Measurements from ENCODE around the gene CCDC188. TPM values are rescaled to one million over a fixed set of nuclear protein-coding genes. Genes with fewer than 3 reads are reported as not detected.
A peak's percentile ranks its signal among the peaks of the same experiment; 100 is the strongest.

Gene CCDC188
- total and polyA plus RNA-seq, 2 of the 8 experiments (the other 6 are each of a cell fraction or from before 2014, with no cell fraction given): not detected

- DNase-seq (ENCODE audit: low read depth in 1 of 2, low spot score in 2 of 2) (no peak), FAIRE-seq (no peak)
- Histone ChIP-seq H2BK12ac (ENCODE audit: low read depth, low read length) (no peak overlapping the region), H3K4ac (replicated peaks; ENCODE audit: insufficient read length, low read depth, low read length) (no peak overlapping the region), H3K9me3 (ENCODE audit: insufficient read depth in 2 of 2, low read depth in 1 of 2, low read length in 1 of 2) (no peaks in the 10 kb centered on the region), H2BK20ac (ENCODE audit: low read length) (no peak overlapping the region), H3K56ac (replicated peaks; ENCODE audit: insufficient read length, low read depth, low read length) (no peak overlapping the region), H3K27ac (ENCODE audit: low read depth, low read length) (no peak overlapping the region), H4K20me1 (replicated peaks in 1 of 2; ENCODE audit: control insufficient read depth in 1 of 2, insufficient read depth in 2 of 2, low read length in 2 of 2) (peaks cover 21 to 49% of the 10 kb centered on the region in 2 experiments), H3K27me3 (replicated peaks in 1 of 4; ENCODE audit: control insufficient read depth in 3 of 4, extremely low read depth in 1 of 4, insufficient read depth in 3 of 4, low read length in 3 of 4) (no peaks in the 10 kb centered on the region), H4K5ac (ENCODE audit: insufficient read length, low read depth, low read length) (no peak overlapping the region), H2BK15ac (ENCODE audit: low read length) (no peak overlapping the region), H4K91ac (replicated peaks; ENCODE audit: insufficient read length, low read length) (no peak overlapping the region), H3K4me3 (ENCODE audit: extremely low read depth in 1 of 4, insufficient read depth in 2 of 4, low read depth in 3 of 4, low read length in 4 of 4) (no peak overlapping the region), H3K14ac (ENCODE audit: insufficient read length) (no peak overlapping the region), H3K36me3 (ENCODE audit: control insufficient read depth in 2 of 4, insufficient read depth in 4 of 4, low read length in 3 of 4) (peaks cover 60 to 84% (median 67%) of the 10 kb centered on the region in 4 experiments), H4K8ac (ENCODE audit: extremely low read depth, insufficient read depth, low read length) (no peak overlapping the region), H3K9ac (replicated peaks in 1 of 4; ENCODE audit: extremely low read depth in 1 of 4, low read depth in 3 of 4, low read length in 3 of 4) (no peak overlapping the region), H2AK5ac (ENCODE audit: low read depth, low read length) (no peak overlapping the region), H3K4me2 (ENCODE audit: insufficient read depth in 1 of 2, low read depth in 2 of 2, low read length in 2 of 2) (no peak overlapping the region), H3K23me2 (ENCODE audit: low read depth, low read length) (no peaks in the 10 kb centered on the region), H2BK5ac (ENCODE audit: low read depth, low read length) (peak overlapping the region; percentile 60; the same call in 1 of the 2 replicates), H3K79me2 (ENCODE audit: control insufficient read depth in 1 of 2, insufficient read depth in 2 of 2, low read length in 2 of 2) (peaks cover 0 to 19% of the 10 kb centered on the region in 2 experiments; a peak in 3 of 4 replicates), H3K18ac (ENCODE audit: extremely low read depth, low read length) (no peak overlapping the region), H3K4me1 (replicated peaks in 1 of 4; ENCODE audit: control insufficient read depth in 3 of 4, insufficient read depth in 4 of 4, low read length in 3 of 4) (peaks cover 0 to 2% (median 0%) of the 10 kb centered on the region in 4 experiments; a peak in 1 of 7 replicates), H3K23ac (ENCODE audit: insufficient read length) (no peak overlapping the region), H2AFZ (ENCODE audit: low read length) (no peak overlapping the region), H2BK120ac (replicated peaks; ENCODE audit: low read depth, low read length) (no peak overlapping the region), H3K79me1 (ENCODE audit: low read depth, low read length) (peaks cover 14% of the 10 kb centered on the region)
- WGBS, 2 experiments (ENCODE audit: extremely low coverage in 1 of 2, insufficient coverage in 1 of 2, insufficient read length in 1 of 2, insufficient replicate concordance in 2 of 2, low coverage in 1 of 2, low lambda C conversion rate in 2 of 2, missing lambda C conversion rate in 1 of 2): 93% methylated on average over 7 of the region's 7 CpGs; no CpG with 5 or more reads in 1 of the 2 experiments
- POLR2A ChIA-PET (ENCODE audit: partially characterized antibody): interaction anchor here (1.2 to 29.4 kb wide), 4 partner anchors 6 to 26 kb away, joined by 6 to 598 read pairs (median 320); partner anchors contain the start of genes DGCR8, RANBP1 and TRMT2A
- CTCF ChIA-PET (ENCODE audit: partially characterized antibody): interaction anchor here (1.0 to 3.3 kb wide), 5 partner anchors 10 to 20 kb away, joined by 3 to 16 read pairs (median 6); no protein-coding TSS in a partner anchor
- TF ChIP-seq TCF12 (IDR thresholded peaks at IDR 0.05; ENCODE audit: low read depth, low read length): no peak
- TF ChIP-seq SIX5 (IDR thresholded peaks at IDR 0.05; ENCODE audit: low read depth, low read length): no peak
- no peak for TF ChIP-seq KDM1A (IDR thresholded peaks at IDR 0.05; ENCODE audit: borderline replicate concordance, low read length)
- TF ChIP-seq TAF7 (optimal IDR thresholded peaks at IDR 0.05; ENCODE audit: borderline replicate concordance, low read depth, low read length): no peak
- TF ChIP-seq BRCA1 (IDR thresholded peaks at IDR 0.05; ENCODE audit: low read depth, low read length): no peak
- TF ChIP-seq GABPA (IDR thresholded peaks at IDR 0.05; ENCODE audit: borderline replicate concordance, insufficient read depth, low read length): no peak
- TF ChIP-seq RFX5 (IDR thresholded peaks at IDR 0.05; ENCODE audit: borderline replicate concordance, low read depth, low read length): no peak
- no peak for TF ChIP-seq EGR1 (IDR thresholded peaks at IDR 0.05; ENCODE audit: borderline replicate concordance, low read depth, low read length)
- TF ChIP-seq CHD2 (IDR thresholded peaks at IDR 0.05; ENCODE audit: low read length): no peak
- TF ChIP-seq SIRT6 (IDR thresholded peaks at IDR 0.05; ENCODE audit: low read length): no peak
- no peak for TF ChIP-seq SIN3A (conservative IDR thresholded peaks at IDR 0.05 in 1 of 2, IDR thresholded peaks at IDR 0.05 in 1 of 2; ENCODE audit: low read depth in 1 of 2, low read length in 2 of 2)
- TF ChIP-seq TEAD4 (IDR thresholded peaks at IDR 0.05; ENCODE audit: low read depth, low read length): no peak
- no peak for TF ChIP-seq ASH2L (IDR thresholded peaks at IDR 0.05; ENCODE audit: low read length)
- no peak for TF ChIP-seq CEBPB (IDR thresholded peaks at IDR 0.05; ENCODE audit: low read depth, low read length)
Observed at GRCh38 chr22:20105456-20106204, 45.2 kb downstream of the CCDC188 start.
